ENCODE data around the gene ENAH. TPM values are rescaled to one million over a fixed set of nuclear protein-coding genes. Genes with fewer than 3 reads are reported as not detected.

Gene ENAH
- total and polyA plus RNA-seq, 5 donors from 2014 or later = 0.03 to 0.13 TPM; not detected in 3

DNA sequence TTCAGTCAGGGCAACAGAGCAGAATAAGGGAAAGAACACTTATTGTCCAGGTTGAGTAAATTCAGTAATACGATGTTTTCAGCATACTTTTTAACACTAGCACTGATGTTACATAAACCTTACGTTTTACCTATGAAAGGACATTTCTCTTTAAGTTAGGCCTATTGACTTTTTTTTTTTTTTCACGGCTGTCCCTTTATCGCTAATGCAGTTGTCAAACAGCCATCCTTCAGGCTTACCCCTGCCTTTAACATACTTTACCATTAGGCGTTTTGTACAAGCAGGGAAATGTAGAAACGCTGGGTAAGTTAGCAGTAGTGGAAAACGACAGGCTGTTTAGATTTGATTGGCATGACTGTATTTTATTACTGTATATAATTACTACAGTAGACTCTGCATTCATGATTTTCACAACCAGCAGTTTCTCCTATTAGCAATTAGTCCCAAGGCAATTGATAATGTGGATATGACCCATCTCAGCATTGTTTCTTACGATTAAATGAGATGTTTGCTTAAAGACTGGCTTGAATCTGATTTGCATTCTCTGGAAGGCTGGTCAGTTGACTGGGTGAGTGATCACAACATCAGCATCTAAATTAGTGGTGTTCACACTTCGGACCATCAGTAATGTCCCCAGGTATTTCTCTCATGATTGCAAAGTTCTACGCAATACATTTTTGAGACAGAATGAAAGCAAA lies 115.2 kb downstream of the ENAH start:
- H3K9me3 ChIP-seq (ENCODE audit: control insufficient read depth in 2 of 2, low read length in 2 of 2) = no peaks in the 10 kb centered on the region
- H3K27ac ChIP-seq (ENCODE audit: insufficient read depth, low read length, poor library complexity, severe bottlenecking) = no peak overlapping the region
- Mint-ChIP-seq H3K4me1 (no peaks in the 10 kb centered on the region), H3K27me3 (peaks cover 48% of the 10 kb centered on the region), H3K36me3 (no peaks in the 10 kb centered on the region), H3K4me3 (no peak overlapping the region), H3K9me3 (peaks cover 0 to 4% (median 0%) of the 10 kb centered on the region in 7 donors), H3K27ac (no peak overlapping the region)
- H3K4me3 ChIP-seq (ENCODE audit: low read depth, low read length) = no peak overlapping the region
- peaks cover 33% of the 10 kb centered on the region for H3K27me3 ChIP-seq (ENCODE audit: control insufficient read depth, insufficient read depth, low read length)
- ATAC-seq (ENCODE audit: low read depth in 2 of 2) (no peak), DNase-seq (no peak)
- no peaks in the 10 kb centered on the region for H3K36me3 ChIP-seq (ENCODE audit: control insufficient read depth, insufficient read depth, low read length)
- no peaks in the 10 kb centered on the region for H3K4me1 ChIP-seq (ENCODE audit: control insufficient read depth, insufficient read depth, low read length, poor library complexity, severe bottlenecking)

DNA sequence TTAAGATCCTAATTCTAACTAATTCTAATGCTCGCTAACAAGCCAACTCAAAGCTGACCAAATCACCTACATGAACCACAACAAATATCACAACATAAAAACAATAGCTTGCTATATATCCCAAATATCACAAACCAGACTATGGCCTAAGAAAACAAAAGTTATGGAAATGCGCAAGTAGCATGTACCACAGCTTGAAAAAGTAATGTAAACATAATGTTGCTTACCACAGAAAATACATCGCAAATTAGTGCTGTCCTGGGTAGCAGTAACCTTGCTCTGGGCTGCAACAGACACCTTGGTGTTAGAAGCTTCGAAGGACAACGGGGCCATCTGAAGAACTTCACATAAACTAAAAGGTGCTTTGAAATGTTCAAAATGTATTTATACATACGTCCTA lies 117.6 kb downstream of the ENAH start:
- H3K27me3 ChIP-seq (ENCODE audit: control insufficient read depth, insufficient read depth, low read length) = peaks cover 42% of the 10 kb centered on the region
- no peaks in the 10 kb centered on the region for H3K9me3 ChIP-seq (ENCODE audit: control insufficient read depth in 2 of 2, low read length in 2 of 2)
- Mint-ChIP-seq H3K27ac (no peak overlapping the region), H3K36me3 (no peaks in the 10 kb centered on the region), H3K27me3 (peaks cover 48% of the 10 kb centered on the region), H3K4me3 (no peak overlapping the region), H3K9me3 (peaks cover 0 to 4% (median 0%) of the 10 kb centered on the region in 7 donors), H3K4me1 (no peaks in the 10 kb centered on the region)
- no peaks in the 10 kb centered on the region for H3K36me3 ChIP-seq (ENCODE audit: control insufficient read depth, insufficient read depth, low read length)
- H3K4me3 ChIP-seq (ENCODE audit: low read depth, low read length) = no peak overlapping the region
- no peaks in the 10 kb centered on the region for H3K4me1 ChIP-seq (ENCODE audit: control insufficient read depth, insufficient read depth, low read length, poor library complexity, severe bottlenecking)
- no peak overlapping the region for H3K27ac ChIP-seq (ENCODE audit: insufficient read depth, low read length, poor library complexity, severe bottlenecking)
- no peak for DNase-seq
- no peak for ATAC-seq (ENCODE audit: low read depth in 2 of 2)

DNA sequence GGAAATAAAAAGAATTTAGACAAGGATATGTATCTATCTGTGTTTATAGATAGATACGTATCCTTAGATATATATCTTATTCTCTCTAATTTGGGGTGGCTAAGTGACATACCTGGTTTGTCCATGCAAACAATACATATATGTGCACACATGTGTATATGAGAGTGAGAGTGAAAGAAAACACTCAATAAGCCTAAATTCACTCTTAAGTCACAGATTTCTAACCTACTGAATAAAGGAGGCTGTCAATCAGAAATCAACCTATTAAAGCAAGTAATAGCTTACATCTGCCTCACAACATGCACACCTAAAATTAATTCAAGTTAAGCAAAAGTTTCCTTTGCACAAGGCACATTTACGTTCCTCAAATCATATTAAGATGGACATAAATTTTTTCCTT lies 118.2 kb downstream of the ENAH start:
- Histone ChIP-seq H3K9me3 (ENCODE audit: control insufficient read depth in 2 of 2, low read length in 2 of 2) (no peaks in the 10 kb centered on the region), H3K27me3 (ENCODE audit: control insufficient read depth, insufficient read depth, low read length) (peaks cover 44% of the 10 kb centered on the region), H3K27ac (ENCODE audit: insufficient read depth, low read length, poor library complexity, severe bottlenecking) (no peak overlapping the region), H3K4me1 (ENCODE audit: control insufficient read depth, insufficient read depth, low read length, poor library complexity, severe bottlenecking) (no peaks in the 10 kb centered on the region), H3K36me3 (ENCODE audit: control insufficient read depth, insufficient read depth, low read length) (no peaks in the 10 kb centered on the region), H3K4me3 (ENCODE audit: low read depth, low read length) (no peak overlapping the region)
- no peak for ATAC-seq (ENCODE audit: low read depth in 2 of 2)
- H3K4me3 Mint-ChIP-seq = no peak overlapping the region
- H3K27me3 Mint-ChIP-seq = peaks cover 46% of the 10 kb centered on the region
- no peaks in the 10 kb centered on the region for H3K36me3 Mint-ChIP-seq
- H3K27ac Mint-ChIP-seq = no peak overlapping the region
- no peak for DNase-seq
- H3K9me3 Mint-ChIP-seq = peaks cover 0 to 4% (median 0%) of the 10 kb centered on the region in 7 donors
- H3K4me1 Mint-ChIP-seq = no peaks in the 10 kb centered on the region

DNA sequence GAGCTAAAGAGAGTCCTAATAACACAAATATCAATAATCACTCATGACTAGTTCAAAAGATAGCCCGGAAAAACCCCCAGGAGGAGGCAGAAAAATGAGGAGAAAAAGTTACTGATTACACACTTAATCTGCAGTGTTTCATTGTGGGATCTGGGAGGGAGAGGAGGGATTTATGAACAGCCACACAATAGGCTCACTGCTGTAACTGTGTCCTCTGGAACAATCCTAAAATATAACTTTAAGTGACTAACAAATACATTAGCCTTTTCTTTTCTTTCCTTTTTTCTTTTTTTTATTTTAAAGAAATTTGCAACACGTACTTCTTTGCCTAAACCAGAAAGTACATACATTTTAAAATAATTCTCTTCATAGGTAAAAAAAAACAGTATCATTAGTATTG lies 118.8 kb downstream of the ENAH start:
- Histone ChIP-seq H3K27ac (ENCODE audit: insufficient read depth, low read length, poor library complexity, severe bottlenecking) (no peak overlapping the region), H3K4me3 (ENCODE audit: low read depth, low read length) (no peak overlapping the region), H3K9me3 (ENCODE audit: control insufficient read depth in 2 of 2, low read length in 2 of 2) (no peaks in the 10 kb centered on the region), H3K36me3 (ENCODE audit: control insufficient read depth, insufficient read depth, low read length) (no peaks in the 10 kb centered on the region), H3K4me1 (ENCODE audit: control insufficient read depth, insufficient read depth, low read length, poor library complexity, severe bottlenecking) (no peaks in the 10 kb centered on the region), H3K27me3 (ENCODE audit: control insufficient read depth, insufficient read depth, low read length) (peaks cover 49% of the 10 kb centered on the region)
- peaks cover 0 to 2% (median 0%) of the 10 kb centered on the region in 7 donors for H3K9me3 Mint-ChIP-seq
- DNase-seq = no peak
- H3K27ac Mint-ChIP-seq = no peak overlapping the region
- H3K4me1 Mint-ChIP-seq = no peaks in the 10 kb centered on the region
- peaks cover 40% of the 10 kb centered on the region for H3K27me3 Mint-ChIP-seq
- H3K36me3 Mint-ChIP-seq = no peaks in the 10 kb centered on the region
- no peak for ATAC-seq (ENCODE audit: low read depth in 2 of 2)
- H3K4me3 Mint-ChIP-seq = no peak overlapping the region

DNA sequence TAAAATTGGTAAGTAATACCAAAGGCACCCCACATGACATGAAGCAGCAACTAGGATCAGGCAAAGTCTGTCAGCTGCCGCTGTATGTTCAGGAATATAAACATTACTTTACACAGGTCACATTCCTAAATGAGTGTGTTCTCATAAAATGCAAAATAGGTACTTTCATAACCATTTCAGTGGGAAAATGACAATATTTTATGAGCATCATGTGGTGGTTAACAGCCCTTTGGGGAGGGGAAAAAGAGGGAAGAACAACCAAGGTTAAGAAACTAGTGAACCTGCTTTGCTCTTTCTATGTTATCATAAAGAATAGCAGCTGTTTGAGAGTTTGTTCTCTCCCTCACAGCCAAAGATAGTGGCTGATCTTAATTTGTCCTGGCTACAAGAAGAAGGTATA lies 119.7 kb downstream of the ENAH start:
- Histone ChIP-seq H3K27ac (ENCODE audit: insufficient read depth, low read length, poor library complexity, severe bottlenecking) (no peak overlapping the region), H3K4me3 (ENCODE audit: low read depth, low read length) (no peak overlapping the region), H3K36me3 (ENCODE audit: control insufficient read depth, insufficient read depth, low read length) (no peaks in the 10 kb centered on the region), H3K27me3 (ENCODE audit: control insufficient read depth, insufficient read depth, low read length) (peaks cover 54% of the 10 kb centered on the region), H3K4me1 (ENCODE audit: control insufficient read depth, insufficient read depth, low read length, poor library complexity, severe bottlenecking) (no peaks in the 10 kb centered on the region), H3K9me3 (ENCODE audit: control insufficient read depth in 2 of 2, low read length in 2 of 2) (no peaks in the 10 kb centered on the region)
- no peak overlapping the region for H3K4me3 Mint-ChIP-seq
- no peak overlapping the region for H3K27ac Mint-ChIP-seq
- H3K36me3 Mint-ChIP-seq = no peaks in the 10 kb centered on the region
- no peaks in the 10 kb centered on the region for H3K4me1 Mint-ChIP-seq
- DNase-seq = no peak
- ATAC-seq (ENCODE audit: low read depth in 2 of 2) = no peak
- no peaks in the 10 kb centered on the region for H3K9me3 Mint-ChIP-seq
- H3K27me3 Mint-ChIP-seq = peaks cover 33% of the 10 kb centered on the region

DNA sequence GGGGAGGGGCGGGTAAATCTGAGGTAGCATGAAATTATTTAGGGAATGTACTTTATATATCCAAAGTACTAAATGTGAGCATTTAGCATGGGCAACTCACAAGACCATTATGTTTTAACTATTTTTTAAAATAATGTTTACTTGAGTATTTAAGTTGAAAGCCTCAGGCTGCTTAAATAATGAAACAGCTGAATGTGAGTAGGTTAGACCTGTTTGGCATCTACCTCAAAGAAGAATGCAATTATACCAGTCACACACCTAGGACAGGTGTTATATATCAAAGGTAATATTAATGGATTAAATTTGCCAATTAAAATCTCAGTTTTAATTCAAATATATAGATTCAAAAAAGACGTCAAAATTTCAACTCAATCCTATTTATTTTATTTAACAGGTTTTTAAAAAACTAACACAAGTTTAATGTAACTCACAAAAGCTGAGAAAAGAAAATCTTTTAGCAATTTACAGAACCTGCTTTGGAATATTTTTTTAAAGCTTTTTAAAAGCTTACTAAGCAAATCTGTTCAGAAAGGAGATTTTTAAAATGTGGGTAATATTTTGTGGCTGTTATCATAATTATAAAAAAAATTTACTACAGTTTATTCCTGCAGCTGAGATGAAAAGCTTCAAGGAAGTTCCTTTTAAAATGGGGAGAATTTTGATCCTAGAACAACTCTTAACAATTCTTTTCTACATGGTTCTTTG lies 120.5 kb downstream of the ENAH start:
- Mint-ChIP-seq H3K4me1 (no peaks in the 10 kb centered on the region), H3K9me3 (no peaks in the 10 kb centered on the region), H3K36me3 (no peaks in the 10 kb centered on the region), H3K27me3 (peaks cover 33% of the 10 kb centered on the region), H3K27ac (no peak overlapping the region), H3K4me3 (no peak overlapping the region)
- no peak for DNase-seq
- no peak overlapping the region for H3K4me3 ChIP-seq (ENCODE audit: low read depth, low read length)
- no peaks in the 10 kb centered on the region for H3K4me1 ChIP-seq (ENCODE audit: control insufficient read depth, insufficient read depth, low read length, poor library complexity, severe bottlenecking)
- H3K9me3 ChIP-seq (ENCODE audit: control insufficient read depth in 2 of 2, low read length in 2 of 2) = no peaks in the 10 kb centered on the region
- peaks cover 53% of the 10 kb centered on the region for H3K27me3 ChIP-seq (ENCODE audit: control insufficient read depth, insufficient read depth, low read length)
- ATAC-seq (ENCODE audit: low read depth in 2 of 2) = no peak
- H3K36me3 ChIP-seq (ENCODE audit: control insufficient read depth, insufficient read depth, low read length) = no peaks in the 10 kb centered on the region
- H3K27ac ChIP-seq (ENCODE audit: insufficient read depth, low read length, poor library complexity, severe bottlenecking) = no peak overlapping the region

GRCh38 chr1:225529726-225530125 lies 123.2 kb downstream of the ENAH start:
- no peak for DNase-seq

GRCh38 chr1:225527575-225527974 lies 125.3 kb downstream of the ENAH start:
- Histone ChIP-seq H3K27ac (ENCODE audit: insufficient read depth, low read length, poor library complexity, severe bottlenecking) (no peak overlapping the region), H3K27me3 (ENCODE audit: control insufficient read depth, insufficient read depth, low read length) (peaks cover 34% of the 10 kb centered on the region), H3K9me3 (ENCODE audit: control insufficient read depth in 2 of 2, low read length in 2 of 2) (no peaks in the 10 kb centered on the region), H3K4me3 (ENCODE audit: low read depth, low read length) (no peak overlapping the region), H3K36me3 (ENCODE audit: control insufficient read depth, insufficient read depth, low read length) (no peaks in the 10 kb centered on the region), H3K4me1 (ENCODE audit: control insufficient read depth, insufficient read depth, low read length, poor library complexity, severe bottlenecking) (no peaks in the 10 kb centered on the region)
- H3K36me3 Mint-ChIP-seq = no peaks in the 10 kb centered on the region
- H3K9me3 Mint-ChIP-seq = no peaks in the 10 kb centered on the region
- DNase-seq (no peak), ATAC-seq (ENCODE audit: low read depth in 2 of 2) (no peak)
- no peak overlapping the region for H3K27ac Mint-ChIP-seq
- H3K4me1 Mint-ChIP-seq = peaks cover 0 to 3% (median 0%) of the 10 kb centered on the region in 4 donors
- H3K4me3 Mint-ChIP-seq = no peak overlapping the region
- peaks cover 25% of the 10 kb centered on the region for H3K27me3 Mint-ChIP-seq

More at GRCh38 chr1:225529726-225530125, 123.2 kb downstream of the ENAH start:
- Mint-ChIP-seq H3K4me3 (no peak overlapping the region), H3K4me1 (no peaks in the 10 kb centered on the region), H3K27ac (no peak overlapping the region), H3K36me3 (no peaks in the 10 kb centered on the region), H3K9me3 (no peaks in the 10 kb centered on the region), H3K27me3 (peaks cover 33% of the 10 kb centered on the region)
- Histone ChIP-seq H3K4me1 (ENCODE audit: control insufficient read depth, insufficient read depth, low read length, poor library complexity, severe bottlenecking) (no peaks in the 10 kb centered on the region), H3K9me3 (ENCODE audit: control insufficient read depth in 2 of 2, low read length in 2 of 2) (no peaks in the 10 kb centered on the region), H3K36me3 (ENCODE audit: control insufficient read depth, insufficient read depth, low read length) (no peaks in the 10 kb centered on the region), H3K27ac (ENCODE audit: insufficient read depth, low read length, poor library complexity, severe bottlenecking) (no peak overlapping the region), H3K27me3 (ENCODE audit: control insufficient read depth, insufficient read depth, low read length) (peaks cover 41% of the 10 kb centered on the region), H3K4me3 (ENCODE audit: low read depth, low read length) (no peak overlapping the region)
- no peak for ATAC-seq (ENCODE audit: low read depth in 2 of 2)

All from CD4-positive, CD25-positive, alpha-beta regulatory T cell (primary cell).